Transverse colon (tissue), 4 donors: ENCODE measurements around the gene BSPH1.

Experiments
- CTCF ChIP-seq, 5 experiments: fragments of 200-600 bp in 3 of 5; fragments of 450-650 bp in 2 of 5; sonication (generic) in 3 of 5; IDR thresholded peaks; 1 replicate in 2 of 5; 2 replicates in 3 of 5; pipeline ENCODE4 v1.5.1; 2016 to 2017; ENCODE audit warnings: antibody characterized with exemption in 5 of 5, inconsistent platforms in 3 of 5, mild to moderate bottlenecking in 2 of 5, moderate library complexity in 1 of 5
- POLR2AphosphoS5 ChIP-seq, 3 donors: sonication (generic); formaldehyde crosslinking; IDR thresholded peaks; one replicate each; pipeline ENCODE4 v1.6.1; 2016; ENCODE audit warnings: antibody characterized with exemption in 3 of 3

- TF ChIP-seq POLR2AphosphoS5 (IDR thresholded peaks at IDR 0.05) (no peak), CTCF (IDR thresholded peaks at IDR 0.05) (no peak)
Measured at GRCh38 chr19:47973529-47973928, 18.4 kb downstream of the BSPH1 start.
